Neural cell (in vitro differentiated cells): ENCODE measurements around the gene RPL28.

Source experiments
- CTCF ChIP-seq: fragments of 450-650 bp; IDR thresholded peaks from 2 replicates; pipeline ENCODE4 v1.5.1; 2014; ENCODE audit warnings: antibody characterized with exemption, mild to moderate bottlenecking, moderate library complexity; ENCODE audit not compliant: poor library complexity, severe bottlenecking
- EP300 ChIP-seq: fragments of 450-650 bp; conservative IDR thresholded peaks from 2 replicates; pipeline ENCODE4 v1.6.1; 2014; ENCODE audit warnings: antibody characterized with exemption, mild to moderate bottlenecking, moderate library complexity; ENCODE audit not compliant: poor library complexity, severe bottlenecking
- EZH2 ChIP-seq: fragments of 200-600, 300-800 bp; shearing (Covaris generic), sonication (generic); IDR thresholded peaks from 2 replicates; pipeline ENCODE4 v1.6.1; 2014; ENCODE audit warnings: antibody characterized with exemption, low read length, borderline replicate concordance, mild to moderate bottlenecking; ENCODE audit not compliant: insufficient read depth, poor library complexity, severe bottlenecking
- MXI1 ChIP-seq: fragments of 450-650 bp; conservative IDR thresholded peaks from 2 replicates; pipeline ENCODE4 v1.6.1; 2014; ENCODE audit warnings: antibody characterized with exemption, mild to moderate bottlenecking; ENCODE audit not compliant: poor library complexity, severe bottlenecking
- POLR2AphosphoS5 ChIP-seq: IDR thresholded peaks from 2 replicates; pipeline ENCODE4 v1.6.1; 2012
- RAD21 ChIP-seq: fragments of 450-650 bp; conservative IDR thresholded peaks from 2 replicates; pipeline ENCODE4 v1.6.1; 2014; ENCODE audit warnings: antibody characterized with exemption, mild to moderate bottlenecking, moderate library complexity
- REST ChIP-seq: IDR thresholded peaks from 2 replicates; pipeline ENCODE4 v1.6.1; 2012; ENCODE audit warnings: borderline replicate concordance
- SMC3 ChIP-seq: fragments of 450-650 bp; conservative IDR thresholded peaks from 2 replicates; pipeline ENCODE4 v1.6.1; 2014; ENCODE audit warnings: antibody characterized with exemption, mild to moderate bottlenecking, moderate library complexity; ENCODE audit not compliant: poor library complexity
- TAF1 ChIP-seq: IDR thresholded peaks from 2 replicates; pipeline ENCODE4 v1.6.1; 2012; ENCODE audit warnings: low read depth

GRCh38 chr19:55432241-55432959, 46.7 kb downstream of the RPL28 start:
- no peak for TF ChIP-seq CTCF
- no peak for TF ChIP-seq POLR2AphosphoS5
- no peak for TF ChIP-seq EP300
- TF ChIP-seq EZH2, result no peak
- TF ChIP-seq MXI1, result no peak
- TF ChIP-seq TAF1, result no peak
- no peak for TF ChIP-seq REST
- TF ChIP-seq SMC3, result no peak
- TF ChIP-seq RAD21, result no peak
